GM19025 (cell line): ENCODE data around the gene ABCC10.
"Not testable (repeated sequence)": the region's sequence is repeated elsewhere in the genome, so short reads cannot be mapped to it uniquely, and the experiment has no call there.

Source experiments
- ATAC-seq: cut with Tn5 transposase; IDR thresholded peaks from one replicate; pipeline ENCODE4 v1.9.1; 2021; ENCODE audit warnings: mild to moderate bottlenecking, low read depth, moderate library complexity; ENCODE audit not compliant: unreplicated experiment

The ABCC10 gene

DNA sequence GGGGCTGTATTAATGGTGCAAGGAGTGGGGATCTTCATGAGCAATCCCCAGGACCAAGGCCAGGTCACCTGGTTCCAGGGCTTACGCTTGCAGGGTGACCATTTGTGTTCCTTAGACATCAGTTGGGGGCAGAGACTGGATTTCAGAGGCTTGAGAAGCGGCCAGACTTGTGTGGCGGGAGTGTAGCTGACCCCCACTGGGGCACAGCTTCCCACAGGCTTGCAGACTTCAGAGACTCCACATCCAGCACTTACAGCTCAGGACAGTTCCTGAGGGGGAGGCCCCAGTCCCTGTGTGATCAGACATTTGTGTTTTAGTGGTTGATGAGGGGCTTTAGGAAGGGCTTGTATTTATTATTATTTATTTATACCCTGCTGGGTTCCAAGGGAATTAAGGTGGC is 65.3 kb downstream of the ABCC10 start:
- ATAC-seq: no peak

DNA sequence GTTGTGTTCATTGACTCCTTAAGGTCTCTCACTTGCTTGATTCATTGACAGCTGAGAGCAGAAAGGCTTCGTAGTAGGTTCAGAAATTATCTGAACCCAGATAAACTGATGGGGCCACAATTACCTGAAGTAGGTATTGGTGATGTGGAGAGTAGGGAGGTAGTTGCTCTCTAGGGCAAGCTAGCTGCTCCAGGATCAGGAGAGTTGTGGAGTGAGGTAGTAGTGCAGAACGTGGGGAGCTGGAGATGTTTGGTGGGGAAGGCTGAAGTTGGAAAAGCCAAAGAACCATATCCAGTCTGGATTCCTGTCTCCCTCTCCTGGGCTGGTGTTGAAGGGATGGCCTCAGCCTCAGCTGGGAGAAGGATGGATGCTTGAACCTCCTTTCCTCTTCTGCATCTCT is 65.9 kb downstream of the ABCC10 start:
- ATAC-seq: no peak

DNA sequence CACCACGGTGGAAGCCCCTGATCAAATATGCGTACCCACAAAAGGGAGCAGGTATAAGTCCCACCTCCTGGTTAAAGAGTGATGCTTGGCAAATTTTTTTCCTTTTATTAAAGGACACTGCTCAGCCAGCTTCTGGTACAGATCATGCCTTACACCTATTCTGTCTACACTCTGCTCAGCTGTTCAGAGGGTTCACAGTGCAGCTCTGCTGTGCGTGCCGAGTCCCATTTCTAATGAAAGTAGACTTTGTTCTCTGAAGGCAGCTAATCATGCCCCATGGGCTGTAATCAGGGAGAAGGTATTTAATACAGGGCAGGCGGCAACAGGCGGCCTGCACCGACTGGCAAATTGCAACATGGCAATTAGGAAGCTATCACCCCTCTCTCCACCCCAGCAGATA is 66.5 kb downstream of the ABCC10 start:
- ATAC-seq: no peak

DNA sequence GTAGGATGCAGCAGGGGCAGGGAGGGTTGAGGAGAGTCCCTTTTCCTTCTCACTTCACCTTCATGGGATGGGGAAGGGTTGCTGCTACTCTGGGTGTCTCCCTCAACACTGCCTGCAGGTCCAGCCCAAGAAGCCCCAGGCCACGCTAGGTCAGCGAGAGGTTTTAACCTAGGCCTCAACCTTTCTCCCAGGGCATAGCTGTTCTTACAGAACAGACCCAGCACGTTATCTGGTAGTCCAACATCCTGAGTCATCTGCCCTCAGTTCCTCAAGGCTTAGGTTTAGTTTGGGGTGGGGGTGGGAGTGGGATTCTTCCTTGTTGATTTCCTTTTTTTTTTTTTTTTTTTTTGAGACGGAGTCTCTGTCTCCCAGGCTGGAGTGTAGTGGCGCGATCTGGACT is 67.0 kb downstream of the ABCC10 start:
- ATAC-seq: no peak

GRCh38 chr6:43494766-43495165 is 67.4 kb downstream of the ABCC10 start:
- ATAC-seq: no peak

DNA sequence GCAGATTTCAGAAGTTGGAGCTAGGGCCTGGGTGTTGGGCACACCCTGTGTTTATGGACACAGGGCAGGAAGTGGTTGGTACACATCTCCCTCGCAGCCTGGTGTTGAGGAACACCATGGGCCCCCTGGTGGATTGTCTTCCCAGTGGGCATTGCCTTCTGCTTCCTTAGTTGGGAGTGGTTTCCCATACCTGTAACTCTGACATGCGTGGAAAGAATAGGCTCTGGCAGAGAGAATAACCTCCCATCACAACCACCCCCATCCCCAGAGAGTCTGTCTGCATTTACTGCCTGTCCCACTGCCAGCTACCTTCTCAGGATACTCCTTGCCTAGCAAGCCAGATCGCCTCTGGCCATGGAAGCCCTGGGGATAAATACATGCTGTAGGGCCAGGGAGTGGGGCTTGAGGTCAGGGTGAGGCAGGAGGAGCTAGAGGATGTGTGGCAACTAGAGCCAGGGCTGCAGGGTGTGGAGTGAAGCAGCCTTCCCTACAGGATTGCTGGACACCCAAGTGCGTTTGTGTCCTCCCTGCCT is 68.1 kb downstream of the ABCC10 start:
- no peak for ATAC-seq

DNA sequence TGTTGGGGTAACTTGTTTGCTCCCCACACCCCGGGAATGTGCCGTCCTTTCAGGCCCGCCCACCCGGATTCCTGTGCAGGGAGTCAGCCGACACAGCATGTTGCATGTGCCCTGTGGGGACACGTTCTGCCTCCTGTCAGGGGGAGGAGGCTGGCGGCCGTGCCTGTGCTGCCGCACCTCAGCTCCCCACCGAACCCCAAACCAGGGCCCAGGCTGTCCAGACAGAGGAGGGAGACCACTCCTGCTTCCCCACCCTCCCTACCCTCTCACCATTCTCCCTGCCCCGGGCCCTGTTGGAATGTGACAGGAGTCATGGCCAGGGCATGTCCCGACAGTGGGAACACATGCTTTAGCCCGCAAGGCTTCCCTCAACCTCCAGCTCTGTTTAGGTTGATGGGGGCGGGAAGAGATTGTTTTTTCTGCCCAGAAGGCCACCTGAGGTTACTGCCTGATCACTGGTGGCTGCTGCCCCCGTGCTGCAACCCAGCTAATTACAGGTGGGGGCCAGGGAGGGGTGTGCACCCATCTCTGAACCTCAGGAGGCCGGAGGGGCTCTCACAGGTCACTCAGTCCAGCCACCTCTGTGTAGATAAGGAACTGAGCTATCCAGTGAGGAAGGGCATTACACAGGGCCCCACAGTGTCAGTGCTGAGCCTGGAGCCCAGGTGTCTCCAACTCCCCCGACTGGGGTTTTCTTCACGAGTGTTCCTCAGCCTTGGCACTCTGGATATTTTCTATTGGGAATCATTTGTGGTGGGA is 69.2 kb downstream of the ABCC10 start:
- ATAC-seq: no peak

GRCh38 chr6:43497129-43497396 is 69.7 kb downstream of the ABCC10 start:
- no peak for ATAC-seq

GRCh38 chr6:43497689-43498088 is 70.3 kb downstream of the ABCC10 start:
- no peak for ATAC-seq

DNA sequence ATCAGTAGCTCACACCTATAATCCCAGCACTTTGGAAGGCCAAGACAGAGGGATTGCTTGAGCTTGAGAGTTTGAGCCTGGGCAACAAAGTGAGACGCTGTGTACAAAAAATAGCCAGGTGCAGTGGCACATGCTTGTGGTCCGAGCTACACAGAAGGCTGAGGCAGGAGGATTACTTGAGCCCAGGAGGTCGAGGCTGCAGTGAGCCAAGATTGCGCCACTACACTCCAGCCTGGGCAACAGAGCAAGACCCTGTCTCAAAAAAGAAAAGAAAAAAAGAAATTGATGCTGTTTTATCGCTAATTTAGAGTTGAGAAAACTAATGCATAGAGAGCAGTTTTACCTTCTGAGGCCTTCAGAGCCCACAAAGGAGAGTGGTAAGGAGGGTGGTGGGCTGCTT is 71.0 kb downstream of the ABCC10 start:
- ATAC-seq: not testable (repeated sequence)

DNA sequence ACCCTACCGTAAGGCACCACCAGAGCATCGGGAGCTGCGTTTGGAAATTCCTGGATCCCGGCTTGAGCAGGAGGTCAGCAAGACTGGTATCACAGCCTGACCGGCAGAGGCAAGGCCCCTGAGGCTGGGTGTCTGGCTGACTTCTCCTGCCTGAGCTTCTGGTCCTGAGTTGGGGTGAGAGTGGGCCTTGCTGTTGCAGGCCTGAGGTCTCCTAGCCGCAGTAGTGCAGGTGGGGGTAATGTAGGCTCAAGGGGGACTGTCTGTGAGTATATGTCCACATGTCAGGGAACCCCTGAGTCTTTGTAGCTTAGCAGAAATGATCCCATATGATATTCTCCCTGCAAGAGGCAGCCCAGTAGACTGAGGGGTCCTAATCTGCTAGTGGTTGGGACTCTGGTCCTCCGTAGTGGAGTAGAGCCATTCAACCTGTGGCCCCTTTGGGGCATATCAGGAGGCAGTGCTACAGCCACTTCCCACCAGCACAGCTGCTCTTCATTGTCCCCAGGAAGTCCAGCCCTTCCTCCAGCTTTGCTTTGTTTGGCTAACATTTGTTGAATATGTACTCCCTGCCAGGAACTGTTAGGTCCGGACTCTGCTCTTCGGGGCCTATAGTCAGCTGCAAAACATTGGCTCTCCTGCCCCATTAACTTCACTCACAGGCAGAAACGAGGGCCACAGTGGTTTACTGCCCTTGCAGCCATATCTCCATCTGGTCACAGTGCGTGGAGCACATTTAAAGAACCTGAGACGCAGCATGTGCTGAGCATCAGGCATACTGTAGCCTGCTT is 71.9 kb downstream of the ABCC10 start:
- ATAC-seq: no peak
